CD4-positive, alpha-beta T cell treated with Interleukin-4 for 1 hour (primary cell): ENCODE measurements around the gene ZNF595.
"Not testable (repeated sequence)": the region's sequence is repeated elsewhere in the genome, so short reads cannot be mapped to it uniquely, and the experiment has no call there.

Experiments used
- DNase-seq, 2 donors: peaks; one replicate each; pipeline ENCODE4 v3.0.0-alpha.2; 2020 to 2022

The ZNF595 gene

GRCh38 chr4:52804-53479 lies at the start of gene ZNF595:
TSS of gene ZNF595 (plus strand) at chr4:53321. CDS start at chr4:53489, 168 bp downstream.
- DNase-seq, result peak; percentile 28 to 47

DNA sequence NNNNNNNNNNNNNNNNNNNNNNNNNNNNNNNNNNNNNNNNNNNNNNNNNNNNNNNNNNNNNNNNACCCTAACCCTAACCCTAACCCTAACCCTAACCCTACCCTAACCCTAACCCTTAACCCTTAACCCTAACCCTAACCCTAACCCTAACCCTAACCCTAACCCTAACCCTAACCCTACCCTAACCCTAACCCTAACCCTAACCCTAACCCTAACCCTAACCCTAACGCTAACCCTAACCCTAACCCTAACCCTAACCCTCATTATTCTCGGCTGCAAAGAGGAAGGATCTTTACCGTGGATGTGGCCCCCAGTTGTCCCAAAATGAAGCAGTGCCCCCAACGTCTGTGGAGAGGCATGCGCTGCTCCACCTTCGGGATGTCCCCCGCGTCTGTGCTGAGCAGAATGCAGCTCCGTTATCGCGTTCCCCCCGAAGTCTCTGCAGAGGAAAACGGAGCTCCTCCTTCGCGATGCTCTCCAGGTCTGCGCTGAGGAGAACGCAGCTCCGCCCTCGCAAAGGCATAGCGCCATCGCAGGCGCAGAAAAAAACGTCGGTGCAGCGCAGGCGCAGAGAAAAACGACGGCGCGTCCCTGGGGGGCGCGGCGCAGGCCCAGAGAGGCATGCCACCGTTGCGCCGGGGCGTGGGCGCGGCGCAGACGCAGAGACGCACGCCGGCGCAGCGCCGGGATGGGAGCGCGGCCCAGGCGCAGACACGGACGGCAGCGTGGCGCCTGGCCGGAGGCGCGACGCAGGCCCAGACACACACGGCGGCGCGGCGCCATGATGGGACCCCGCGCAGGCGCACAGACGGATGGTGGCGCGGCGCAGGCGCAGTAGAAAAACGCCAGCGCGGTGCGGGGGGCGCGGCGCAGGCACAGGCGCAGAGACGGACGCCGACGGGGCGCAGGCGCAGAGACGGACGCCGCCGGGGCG lies 42.9 kb upstream of the ZNF595 start:
- peak in 1 of 2 donors; percentile 8 for DNase-seq

DNA sequence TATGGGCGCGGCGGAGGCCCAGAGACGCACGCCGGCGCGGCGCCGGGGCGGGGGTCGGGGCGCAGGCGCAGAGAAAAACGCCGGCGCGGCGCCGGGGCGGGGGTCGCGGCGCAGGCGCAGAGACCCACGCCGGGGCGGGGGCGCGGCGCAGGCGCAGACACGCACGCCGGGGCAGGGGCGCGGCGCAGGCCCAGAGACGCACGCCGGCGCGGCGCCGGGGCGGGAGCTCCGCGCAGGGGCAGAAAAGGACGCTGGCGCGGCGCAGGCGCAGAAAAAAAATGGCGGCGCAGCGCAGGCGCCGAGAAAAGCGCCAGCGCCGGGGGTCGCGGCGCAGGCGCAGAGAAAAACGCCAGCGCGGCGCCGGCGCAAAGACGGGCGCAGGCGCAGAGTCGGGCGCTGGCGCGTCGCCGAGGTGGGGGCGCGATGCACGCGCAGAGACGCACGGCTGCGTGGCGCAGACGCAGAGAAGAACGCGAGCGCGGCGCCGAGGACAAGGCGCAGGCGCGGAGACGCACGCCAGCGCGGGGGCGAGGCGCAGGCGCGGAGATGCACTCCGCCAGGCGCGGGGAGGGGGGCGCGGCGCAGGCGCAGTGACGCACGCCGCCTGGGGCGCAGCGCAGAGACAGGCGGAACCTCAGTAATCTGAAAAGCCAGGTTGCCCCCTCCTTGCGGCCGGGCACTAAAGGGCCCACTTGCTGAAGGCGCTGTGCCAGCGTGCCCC lies 41.9 kb upstream of the ZNF595 start:
- DNase-seq, result not testable (repeated sequence)

GRCh38 chr4:11816-12417 lies 41.2 kb upstream of the ZNF595 start:
- peak; percentile 11 to 17 for DNase-seq

DNA sequence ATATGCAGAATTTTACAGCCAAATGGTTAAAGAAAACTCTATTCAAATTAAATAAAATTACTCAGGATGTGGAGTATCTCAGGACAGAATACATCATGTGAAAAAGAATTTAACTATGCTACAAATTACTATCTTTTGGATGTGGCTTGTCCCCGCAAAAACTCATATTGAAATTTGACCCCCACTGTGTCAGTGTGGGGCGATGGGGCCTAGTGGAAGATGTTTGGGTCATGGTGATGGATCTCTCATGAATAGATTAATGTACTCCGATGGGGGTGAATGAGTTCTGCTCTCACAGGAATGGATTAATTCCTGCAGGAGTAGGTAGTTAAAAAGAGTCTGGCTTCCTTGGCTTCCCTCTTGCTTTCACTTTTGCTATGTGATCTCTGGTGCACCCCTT lies 35.0 kb upstream of the ZNF595 start:
- DNase-seq, result not testable (repeated sequence)

- not testable (repeated sequence) for DNase-seq
Observed at GRCh38 chr4:18589-18988, 34.5 kb upstream of the ZNF595 start.

DNA sequence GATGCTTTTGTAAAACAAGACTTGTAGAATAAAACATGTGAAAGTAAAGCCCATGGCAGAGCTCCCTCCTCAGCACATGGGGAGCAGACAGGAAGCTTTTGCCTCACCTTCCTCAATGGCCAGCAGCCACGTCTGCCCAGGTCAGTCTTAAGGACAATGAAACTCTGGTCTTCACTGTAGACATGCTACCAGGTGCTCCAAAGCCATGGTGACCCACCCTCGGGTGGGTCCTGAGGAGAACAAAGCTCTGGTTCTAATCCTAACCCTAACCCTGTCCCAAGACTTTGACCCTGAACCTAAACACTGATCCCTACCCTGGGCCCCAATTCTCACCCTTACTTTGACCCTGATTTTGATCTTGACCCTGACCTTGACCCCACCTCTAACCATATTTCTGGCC lies 30.2 kb upstream of the ZNF595 start:
- not testable (repeated sequence) for DNase-seq

GRCh38 chr4:24359-24758 lies 28.8 kb upstream of the ZNF595 start:
- DNase-seq, result not testable (repeated sequence)

- DNase-seq, result peak in 1 of 2 donors; percentile 11
Observed at GRCh38 chr4:27501-27900, 25.6 kb upstream of the ZNF595 start.

- DNase-seq, result peak; percentile 38 to 63
Observed at GRCh38 chr4:28767-29542, 24.2 kb upstream of the ZNF595 start.

DNA sequence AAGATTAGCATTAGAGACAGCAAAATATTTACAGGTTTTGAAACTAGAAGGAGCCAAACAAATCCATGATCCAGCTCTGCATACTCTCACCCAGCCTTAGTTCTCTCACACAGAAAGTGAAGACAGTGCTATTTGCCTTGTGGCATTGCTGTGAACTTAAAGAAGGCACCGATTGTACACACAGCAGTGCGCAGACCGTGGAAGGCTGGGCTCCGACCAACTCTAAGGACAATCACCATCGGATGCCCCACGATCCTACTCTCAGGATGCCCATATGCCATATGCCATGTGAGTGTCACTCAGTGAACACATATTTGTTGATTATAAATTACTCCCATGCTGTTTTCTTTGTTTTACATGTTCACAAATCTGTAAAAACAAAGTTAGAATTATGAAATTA lies 19.8 kb upstream of the ZNF595 start:
- not testable (repeated sequence) for DNase-seq

DNA sequence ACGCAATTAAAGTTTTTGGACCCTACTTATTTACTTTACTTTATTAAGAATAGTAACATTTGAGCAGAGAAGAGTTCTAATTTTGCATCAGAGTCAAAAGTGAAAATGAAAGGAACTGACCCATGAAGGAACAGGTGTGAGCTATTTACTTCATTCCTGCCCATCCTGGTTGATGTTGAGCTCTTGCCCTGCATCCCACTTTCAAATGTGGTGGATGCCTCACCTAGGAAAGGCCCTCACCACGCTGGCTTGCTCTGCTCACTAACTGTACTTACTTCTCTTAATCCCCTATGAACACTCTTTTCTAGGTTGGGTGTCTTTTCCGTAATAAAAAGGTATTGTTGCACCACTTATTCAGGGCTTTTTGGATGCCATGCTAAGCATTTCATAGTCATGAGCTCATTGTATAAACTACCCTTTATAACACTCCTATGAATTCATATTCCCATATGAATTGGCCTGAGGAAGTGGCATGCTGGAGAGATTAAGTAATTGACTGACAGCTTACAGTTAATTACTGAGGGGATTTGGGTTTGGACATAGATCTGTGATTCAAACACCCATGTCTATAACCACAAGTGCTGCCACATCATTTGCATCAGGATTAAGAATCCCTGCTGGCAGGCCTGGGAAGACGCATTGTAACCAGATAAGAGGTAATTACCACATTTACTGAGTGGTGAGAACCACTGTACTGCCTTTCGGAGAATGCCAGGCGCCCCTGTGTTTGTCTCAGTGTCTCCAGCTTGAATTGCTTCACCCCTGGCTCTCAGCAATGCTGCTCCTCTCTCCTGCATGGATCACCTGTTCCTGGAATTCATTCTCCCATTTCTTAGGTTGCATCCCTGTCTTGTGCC lies 16.3 kb upstream of the ZNF595 start:
- not testable (repeated sequence) for DNase-seq

GRCh38 chr4:38202-38601 lies 14.9 kb upstream of the ZNF595 start:
- not testable (repeated sequence) for DNase-seq

- DNase-seq, result not testable (repeated sequence)
Observed at GRCh38 chr4:43375-43774, 9.7 kb upstream of the ZNF595 start.

GRCh38 chr4:51253-51652 lies 1.9 kb upstream of the ZNF595 start:
- not testable (repeated sequence) for DNase-seq

DNA sequence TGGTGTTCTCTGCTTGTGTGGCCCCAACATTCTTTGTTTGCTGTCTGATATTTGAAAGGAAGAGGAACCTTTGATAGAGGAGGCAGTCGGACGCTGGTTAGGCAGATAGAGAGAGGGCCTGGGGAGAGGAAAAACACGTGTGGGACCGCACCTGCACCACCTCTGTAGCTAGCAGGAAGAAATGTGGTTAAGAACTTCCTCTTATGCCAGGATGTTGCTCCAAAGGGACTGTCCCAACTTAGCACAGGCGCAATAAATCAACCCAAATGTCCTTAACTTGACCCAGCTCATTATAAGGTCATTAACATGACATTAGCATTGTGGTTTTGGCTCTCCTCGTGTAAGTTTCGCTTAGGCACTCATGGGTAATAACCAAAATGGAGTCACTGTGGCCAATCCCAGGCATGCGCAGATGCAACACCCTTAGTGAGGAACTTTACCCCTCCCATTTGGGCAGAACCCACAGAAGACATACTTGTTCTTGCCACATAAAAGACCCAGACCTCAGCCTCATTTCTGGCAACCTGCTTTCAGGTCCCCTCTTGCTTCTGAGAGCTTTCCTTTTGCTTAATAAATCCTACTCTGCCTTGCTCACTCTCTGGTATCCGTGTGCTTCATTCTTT lies 1.4 kb upstream of the ZNF595 start:
- peak; percentile 39 to 64 for DNase-seq

DNA sequence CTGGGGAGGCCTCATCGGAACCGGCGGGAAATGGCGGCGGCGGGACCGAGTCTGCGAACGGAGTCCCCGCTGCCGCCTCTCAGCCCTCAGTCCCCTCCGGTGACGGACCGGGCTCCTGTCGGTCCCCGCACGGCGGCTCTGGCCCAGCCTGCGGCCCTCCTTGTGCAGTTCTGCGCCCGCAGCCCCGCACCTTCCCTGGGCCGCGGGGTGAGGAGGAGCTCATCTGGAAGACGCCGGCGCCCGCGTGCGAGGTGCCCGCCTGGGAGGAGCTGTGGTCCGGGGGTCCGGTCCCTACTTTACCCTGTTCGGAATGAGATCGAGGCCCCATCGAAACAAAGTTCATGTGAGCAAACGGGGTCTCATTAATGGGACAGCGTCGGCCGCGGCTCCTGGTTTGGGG lies 400 bp downstream of the ZNF595 start:
- not testable (repeated sequence) for DNase-seq

DNA sequence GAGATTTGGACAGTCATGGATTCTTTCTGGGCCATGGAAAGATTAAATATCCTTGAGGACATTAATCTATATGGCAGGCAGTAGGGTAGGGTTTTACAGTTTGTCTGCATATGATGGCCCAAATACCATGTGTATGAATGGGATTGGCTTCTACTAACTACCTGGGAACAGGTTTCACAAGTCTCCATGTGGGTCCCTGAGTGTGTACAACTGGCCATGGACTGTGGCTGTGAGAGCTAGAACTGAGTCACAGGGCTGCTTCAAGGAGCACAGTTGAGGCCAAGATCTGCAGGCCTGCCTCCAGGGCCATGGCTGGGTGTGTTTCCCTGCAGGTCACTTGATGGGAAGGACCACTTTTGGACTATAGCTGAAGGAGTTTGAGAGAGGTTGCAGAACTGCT lies 11.6 kb downstream of the ZNF595 start:
- DNase-seq, result not testable (repeated sequence)

- DNase-seq, result no peak
Observed at GRCh38 chr4:71830-72229, 18.7 kb downstream of the ZNF595 start.

DNA sequence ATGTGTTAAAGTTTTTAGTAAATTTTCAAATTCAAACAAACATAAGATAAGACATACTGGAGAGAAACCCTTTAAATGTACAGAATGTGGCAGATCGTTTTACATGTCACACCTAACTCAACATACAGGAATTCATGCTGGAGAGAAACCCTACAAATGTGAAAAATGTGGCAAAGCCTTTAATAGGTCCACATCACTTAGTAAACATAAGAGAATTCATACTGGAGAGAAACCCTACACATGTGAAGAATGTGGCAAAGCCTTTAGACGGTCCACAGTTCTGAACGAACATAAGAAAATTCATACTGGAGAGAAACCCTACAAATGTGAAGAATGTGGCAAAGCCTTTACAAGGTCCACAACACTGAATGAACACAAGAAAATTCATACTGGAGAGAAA lies 32.8 kb downstream of the ZNF595 start:
- no peak for DNase-seq
